Neural progenitor cell (in vitro differentiated cells): Measurements from ENCODE around the gene SMPD4. TPM values are rescaled to one million over a fixed set of nuclear protein-coding genes. Genes with fewer than 3 reads are reported as not detected.
"Not testable (repeated sequence)": the region's sequence is repeated elsewhere in the genome, so short reads cannot be mapped to it uniquely, and the experiment has no call there.

Experiments used
- DNase-seq: peaks from one replicate; pipeline ENCODE4 v3.0.0-alpha.2; 2016; ENCODE audit warnings: low spot score
- H2AFZ ChIP-seq: fragments of 200-600 bp; sonication (generic); replicated peaks from 2 replicates; pipeline ENCODE4 v1.6.1; 2016; ENCODE audit warnings: antibody characterized with exemption
- H3F3A ChIP-seq: fragments of 200-600 bp; sonication (generic); 2 replicates; pipeline ENCODE4 v1.6.1; 2016; ENCODE audit warnings: antibody characterized with exemption, low read depth
- H3K27ac ChIP-seq: fragments of 200-600 bp; sonication (generic); 2 replicates; pipeline ENCODE4 v1.5.1; 2016; ENCODE audit warnings: mild to moderate bottlenecking
- H3K27me3 ChIP-seq: fragments of 200-600 bp; sonication (generic); 2 replicates; pipeline ENCODE4 v1.6.1; 2016; ENCODE audit warnings: mild to moderate bottlenecking, moderate library complexity
- H3K36me3 ChIP-seq: fragments of 200-600 bp; sonication (generic); 2 replicates; pipeline ENCODE4 v1.5.1; 2016
- H3K4me1 ChIP-seq: fragments of 200-600 bp; sonication (generic); 2 replicates; pipeline ENCODE4 v1.6.1; 2016; ENCODE audit warnings: mixed run types
- H3K4me2 ChIP-seq: fragments of 200-600 bp; sonication (generic); 2 replicates; pipeline ENCODE4 v1.6.1; 2016
- H3K4me3 ChIP-seq: fragments of 200-600 bp; sonication (generic); 2 replicates; pipeline ENCODE4 v1.5.1; 2016
- H3K79me2 ChIP-seq: fragments of 200-600 bp; sonication (generic); 2 replicates; pipeline ENCODE4 v1.6.1; 2016; ENCODE audit warnings: low read depth
- H3K9ac ChIP-seq: fragments of 200-600 bp; sonication (generic); 2 replicates; pipeline ENCODE4 v1.6.1; 2016
- H3K9me3 ChIP-seq: fragments of 200-600 bp; sonication (generic); 2 replicates; pipeline ENCODE4 v1.5.1; 2016; ENCODE audit warnings: low read depth
- H4K20me1 ChIP-seq: fragments of 200-600 bp; sonication (generic); 2 replicates; pipeline ENCODE4 v1.6.1; 2016; ENCODE audit warnings: low read depth
- H3K27ac Mint-ChIP-seq: 3 replicates; pipeline ENCODE4 v1.8.0; 2021; ENCODE audit warnings: mixed read lengths
- H3K27me3 Mint-ChIP-seq: 2 replicates; pipeline ENCODE4 v1.8.0; 2022; ENCODE audit warnings: low read depth, mild to moderate bottlenecking, inconsistent platforms, moderate library complexity, mixed read lengths; ENCODE audit not compliant: insufficient read depth
- H3K36me3 Mint-ChIP-seq: 3 replicates; pipeline ENCODE4 v1.8.0; 2021; ENCODE audit warnings: mixed read lengths
- H3K4me1 Mint-ChIP-seq: 3 replicates; pipeline ENCODE4 v1.8.0; 2021; ENCODE audit warnings: mixed read lengths
- H3K4me3 Mint-ChIP-seq: 3 replicates; pipeline ENCODE4 v1.8.0; 2021; ENCODE audit warnings: mild to moderate bottlenecking, moderate library complexity, mixed read lengths
- H3K9me3 Mint-ChIP-seq: 3 replicates; pipeline ENCODE4 v1.8.0; 2020; ENCODE audit warnings: mixed read lengths
- EZH2 ChIP-seq: fragments of 200-600 bp; sonication (generic); IDR thresholded peaks from 2 replicates; pipeline ENCODE4 v1.6.1; 2017; ENCODE audit warnings: antibody characterized with exemption, mild to moderate bottlenecking, moderate library complexity
- EZH2phosphoT487 ChIP-seq: fragments of 200-600 bp; sonication (generic); IDR thresholded peaks from 2 replicates; pipeline ENCODE4 v1.6.1; 2017; ENCODE audit warnings: antibody characterized with exemption
- total RNA-seq: library from RNA; depleted of rRNA; stranded (reverse); fragments of >200 nt; gene quantifications from 2 replicates; pipeline ENCODE4 v1.2.3, GENCODE V29; 2015; ENCODE audit warnings: low replicate concordance
- TF ChIP-seq, protein P1 (sequence below): fragments of 200-600 bp; sonication (generic); IDR thresholded peaks from 2 replicates; pipeline ENCODE4 v1.5.1; 2017; ENCODE audit warnings: antibody characterized with exemption, mild to moderate bottlenecking

Gene SMPD4, protein sequence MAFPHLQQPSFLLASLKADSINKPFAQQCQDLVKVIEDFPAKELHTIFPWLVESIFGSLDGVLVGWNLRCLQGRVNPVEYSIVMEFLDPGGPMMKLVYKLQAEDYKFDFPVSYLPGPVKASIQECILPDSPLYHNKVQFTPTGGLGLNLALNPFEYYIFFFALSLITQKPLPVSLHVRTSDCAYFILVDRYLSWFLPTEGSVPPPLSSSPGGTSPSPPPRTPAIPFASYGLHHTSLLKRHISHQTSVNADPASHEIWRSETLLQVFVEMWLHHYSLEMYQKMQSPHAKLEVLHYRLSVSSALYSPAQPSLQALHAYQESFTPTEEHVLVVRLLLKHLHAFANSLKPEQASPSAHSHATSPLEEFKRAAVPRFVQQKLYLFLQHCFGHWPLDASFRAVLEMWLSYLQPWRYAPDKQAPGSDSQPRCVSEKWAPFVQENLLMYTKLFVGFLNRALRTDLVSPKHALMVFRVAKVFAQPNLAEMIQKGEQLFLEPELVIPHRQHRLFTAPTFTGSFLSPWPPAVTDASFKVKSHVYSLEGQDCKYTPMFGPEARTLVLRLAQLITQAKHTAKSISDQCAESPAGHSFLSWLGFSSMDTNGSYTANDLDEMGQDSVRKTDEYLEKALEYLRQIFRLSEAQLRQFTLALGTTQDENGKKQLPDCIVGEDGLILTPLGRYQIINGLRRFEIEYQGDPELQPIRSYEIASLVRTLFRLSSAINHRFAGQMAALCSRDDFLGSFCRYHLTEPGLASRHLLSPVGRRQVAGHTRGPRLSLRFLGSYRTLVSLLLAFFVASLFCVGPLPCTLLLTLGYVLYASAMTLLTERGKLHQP
- total RNA-seq, result 23.6 and 45.1 TPM in 2 replicates

DNA sequence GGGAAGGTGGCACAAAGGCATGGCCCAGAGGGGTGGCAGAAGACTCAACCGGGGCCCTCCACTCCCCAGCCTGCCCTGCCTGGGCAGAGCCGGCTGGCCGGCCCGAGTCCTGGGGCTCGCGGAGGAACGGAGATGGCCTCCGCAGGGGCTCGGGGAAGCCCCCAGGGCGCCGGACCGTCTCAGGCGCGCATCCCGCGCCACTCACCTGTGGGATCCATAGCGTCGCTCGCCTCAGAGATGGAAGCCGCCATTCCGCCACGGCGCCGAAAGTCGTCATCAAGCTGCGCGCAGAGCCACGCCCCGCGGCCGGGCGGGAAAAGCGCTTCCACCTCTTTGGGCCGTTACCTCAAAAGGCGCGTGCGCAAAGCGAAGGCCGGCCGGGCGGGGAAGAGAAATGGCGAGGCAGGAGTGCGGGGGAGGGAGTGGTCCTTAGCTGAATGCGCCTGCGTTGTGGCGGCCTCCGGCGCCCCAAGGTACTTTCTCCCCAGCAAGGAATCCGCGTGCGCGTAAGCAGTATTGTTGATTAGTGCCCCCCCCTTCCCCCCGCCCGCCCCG, at the start of gene SMPD4:
TSS of gene SMPD4 (minus strand) at position 278 of the 555 bp plus-strand sequence. CDS start 5,010 bp downstream, outside the sequence.
- H3K9me3 Mint-ChIP-seq, result no peaks in the 10 kb centered on the region
- Histone ChIP-seq H3K9ac (peak within 1 kb of the TSS; percentile 95), H3F3A (peaks cover 12% of the 10 kb centered on the region), H3K9me3 (no peaks in the 10 kb centered on the region), H4K20me1 (peaks cover 15% of the 10 kb centered on the region), H3K4me2 (peak within 1 kb of the TSS; percentile 89), H3K36me3 (no peaks in the 10 kb centered on the region), H3K4me1 (peaks cover 20% of the 10 kb centered on the region), H3K79me2 (peaks cover 58% of the 10 kb centered on the region), H3K4me3 (peak within 1 kb of the TSS; percentile 93), H2AFZ (peak within 1 kb of the TSS; percentile 90), H3K27me3 (no peaks in the 10 kb centered on the region), H3K27ac (peak within 1 kb of the TSS; percentile 42)
- DNase-seq, result peak; percentile 98
- TF ChIP-seq EZH2phosphoT487, result no peak
- TF ChIP-seq, protein P1, sequence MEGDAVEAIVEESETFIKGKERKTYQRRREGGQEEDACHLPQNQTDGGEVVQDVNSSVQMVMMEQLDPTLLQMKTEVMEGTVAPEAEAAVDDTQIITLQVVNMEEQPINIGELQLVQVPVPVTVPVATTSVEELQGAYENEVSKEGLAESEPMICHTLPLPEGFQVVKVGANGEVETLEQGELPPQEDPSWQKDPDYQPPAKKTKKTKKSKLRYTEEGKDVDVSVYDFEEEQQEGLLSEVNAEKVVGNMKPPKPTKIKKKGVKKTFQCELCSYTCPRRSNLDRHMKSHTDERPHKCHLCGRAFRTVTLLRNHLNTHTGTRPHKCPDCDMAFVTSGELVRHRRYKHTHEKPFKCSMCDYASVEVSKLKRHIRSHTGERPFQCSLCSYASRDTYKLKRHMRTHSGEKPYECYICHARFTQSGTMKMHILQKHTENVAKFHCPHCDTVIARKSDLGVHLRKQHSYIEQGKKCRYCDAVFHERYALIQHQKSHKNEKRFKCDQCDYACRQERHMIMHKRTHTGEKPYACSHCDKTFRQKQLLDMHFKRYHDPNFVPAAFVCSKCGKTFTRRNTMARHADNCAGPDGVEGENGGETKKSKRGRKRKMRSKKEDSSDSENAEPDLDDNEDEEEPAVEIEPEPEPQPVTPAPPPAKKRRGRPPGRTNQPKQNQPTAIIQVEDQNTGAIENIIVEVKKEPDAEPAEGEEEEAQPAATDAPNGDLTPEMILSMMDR, result no peak
- TF ChIP-seq EZH2, result no peak
- H3K36me3 Mint-ChIP-seq, result peaks cover 2% of the 10 kb centered on the region
- H3K27me3 Mint-ChIP-seq, result peaks cover 4% of the 10 kb centered on the region
- H3K4me1 Mint-ChIP-seq, result peaks cover 17% of the 10 kb centered on the region
- peak within 1 kb of the TSS; percentile 74 for H3K27ac Mint-ChIP-seq
- peak within 1 kb of the TSS; percentile 98 for H3K4me3 Mint-ChIP-seq

DNA sequence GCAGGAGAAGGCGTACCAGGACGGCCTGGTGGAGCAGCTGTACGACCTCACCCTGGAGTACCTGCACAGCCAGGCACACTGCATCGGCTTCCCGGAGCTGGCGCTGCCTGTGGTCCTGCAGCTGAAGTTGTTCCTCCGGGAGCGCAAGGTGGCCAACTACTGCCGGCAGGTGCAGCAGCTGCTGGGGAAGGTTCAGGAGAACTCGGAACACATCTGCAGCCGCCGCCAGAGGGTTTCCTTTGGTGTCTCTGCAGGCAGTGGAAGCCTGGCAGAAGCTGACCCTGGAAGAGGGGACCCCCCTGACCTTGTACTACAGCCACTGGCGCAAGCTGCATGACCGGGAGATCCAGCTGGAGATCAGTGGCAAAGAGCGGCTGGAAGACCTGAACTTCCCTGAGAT, 49.5 kb upstream of the SMPD4 start:
- H4K20me1 ChIP-seq, H3K9ac ChIP-seq, H3K79me2 ChIP-seq, DNase-seq, H3K9me3 Mint-ChIP-seq, H3K4me2 ChIP-seq, H3K4me3 Mint-ChIP-seq, H3K27ac Mint-ChIP-seq, H3K27ac ChIP-seq, H3K4me3 ChIP-seq, H3K27me3 Mint-ChIP-seq, H3K27me3 ChIP-seq, H3K4me1 ChIP-seq, H2AFZ ChIP-seq, H3K9me3 ChIP-seq, H3K36me3 Mint-ChIP-seq, H3F3A ChIP-seq, H3K36me3 ChIP-seq, H3K4me1 Mint-ChIP-seq: not testable (repeated sequence)

DNA sequence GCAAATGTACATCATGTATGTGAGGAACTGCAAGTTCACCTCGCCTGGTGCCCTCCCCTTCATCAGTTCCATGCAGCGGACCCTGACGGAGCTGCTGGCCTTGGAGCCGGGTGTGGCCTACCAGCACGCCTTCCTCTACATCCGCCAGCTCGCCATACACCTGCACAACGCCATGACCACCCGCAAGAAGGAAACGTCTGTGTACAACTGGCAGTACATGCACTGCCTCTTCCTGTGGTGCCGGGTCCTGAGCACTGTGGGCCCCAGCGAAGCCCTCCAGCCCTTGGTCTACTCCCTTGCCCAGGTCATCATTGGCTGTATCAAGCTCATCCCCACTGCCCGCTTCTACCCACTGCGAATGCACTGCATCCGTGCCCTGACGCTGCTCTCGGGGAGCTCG, 49.0 kb upstream of the SMPD4 start:
- H3K9ac ChIP-seq, H3K4me2 ChIP-seq, H2AFZ ChIP-seq, H3K4me1 ChIP-seq, H3K4me3 Mint-ChIP-seq, H3K27ac ChIP-seq, H3K27me3 Mint-ChIP-seq, H3K9me3 ChIP-seq, H3K4me3 ChIP-seq, H3F3A ChIP-seq, H3K4me1 Mint-ChIP-seq, H4K20me1 ChIP-seq, H3K27me3 ChIP-seq, H3K79me2 ChIP-seq, DNase-seq, H3K36me3 ChIP-seq, H3K36me3 Mint-ChIP-seq, H3K27ac Mint-ChIP-seq, H3K9me3 Mint-ChIP-seq: not testable (repeated sequence)

DNA sequence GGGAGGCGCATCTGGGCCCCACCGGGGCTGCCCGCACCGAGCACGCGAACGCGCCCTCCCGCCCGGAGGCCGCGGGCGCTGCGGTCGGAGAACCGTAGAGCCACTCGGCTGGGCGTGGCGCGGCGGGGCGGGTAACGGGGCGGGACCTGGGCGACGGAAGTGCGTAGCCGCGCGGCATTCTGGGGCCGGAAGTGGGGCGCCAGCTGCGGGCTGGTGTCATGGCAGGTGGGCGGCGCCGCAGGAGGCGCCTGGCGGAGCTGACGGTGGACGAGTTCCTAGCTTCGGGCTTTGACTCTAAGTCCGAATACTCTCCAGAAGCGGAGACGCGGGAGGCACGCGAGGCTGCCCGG, 47.7 kb upstream of the SMPD4 start:
- not testable (repeated sequence) for H3K27ac ChIP-seq, H3F3A ChIP-seq, H3K4me1 ChIP-seq, H3K36me3 ChIP-seq, DNase-seq, H4K20me1 ChIP-seq, H3K4me1 Mint-ChIP-seq, H3K4me3 ChIP-seq, H3K79me2 ChIP-seq, H3K9me3 ChIP-seq, H3K9ac ChIP-seq, H3K9me3 Mint-ChIP-seq, H3K4me3 Mint-ChIP-seq, H3K27me3 ChIP-seq, H2AFZ ChIP-seq, H3K36me3 Mint-ChIP-seq, H3K27ac Mint-ChIP-seq, H3K27me3 Mint-ChIP-seq, H3K4me2 ChIP-seq

DNA sequence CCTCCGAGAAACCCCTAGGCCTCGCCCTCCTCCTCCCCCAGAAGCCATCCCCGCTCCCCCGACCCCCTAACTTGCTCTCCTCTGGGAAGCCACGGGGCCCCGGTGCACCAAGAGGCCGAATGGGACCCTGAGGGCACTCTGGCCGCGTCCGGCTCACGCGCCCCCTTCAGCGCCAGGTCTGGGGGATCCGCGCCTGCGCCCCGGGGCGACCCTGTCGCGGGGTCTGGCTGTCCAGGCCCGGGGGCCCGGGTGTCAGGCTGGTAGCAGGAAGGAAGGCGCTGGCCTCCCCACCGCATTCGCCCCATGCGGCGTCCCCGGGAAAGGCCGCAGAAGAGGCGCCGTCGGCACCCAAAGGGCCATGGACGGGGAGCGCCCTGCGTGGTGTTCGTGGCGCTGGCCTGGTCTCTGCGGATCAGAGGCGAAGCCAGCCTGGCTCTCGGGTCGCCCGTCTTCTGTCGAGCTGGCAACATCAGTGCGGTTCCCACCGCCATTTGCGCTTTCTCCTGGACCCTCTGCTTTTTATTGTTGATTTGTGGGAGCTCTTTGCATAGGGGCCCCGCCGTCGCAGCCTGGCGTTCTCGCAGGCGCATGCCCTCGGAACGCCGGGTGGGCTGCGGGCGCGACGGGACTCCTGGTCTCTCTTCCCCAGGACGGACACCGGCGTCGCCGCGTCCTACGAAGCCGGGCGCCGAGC, 47.2 kb upstream of the SMPD4 start:
- H3K27me3 ChIP-seq, H4K20me1 ChIP-seq, H3K9me3 Mint-ChIP-seq, H3K4me1 ChIP-seq, H3F3A ChIP-seq, H3K4me3 ChIP-seq, H3K4me3 Mint-ChIP-seq, H3K4me1 Mint-ChIP-seq, H3K27me3 Mint-ChIP-seq, H3K9ac ChIP-seq, H3K79me2 ChIP-seq, H3K4me2 ChIP-seq, DNase-seq, H3K27ac Mint-ChIP-seq, H3K27ac ChIP-seq, H3K36me3 ChIP-seq, H3K9me3 ChIP-seq, H2AFZ ChIP-seq, H3K36me3 Mint-ChIP-seq: not testable (repeated sequence)

DNA sequence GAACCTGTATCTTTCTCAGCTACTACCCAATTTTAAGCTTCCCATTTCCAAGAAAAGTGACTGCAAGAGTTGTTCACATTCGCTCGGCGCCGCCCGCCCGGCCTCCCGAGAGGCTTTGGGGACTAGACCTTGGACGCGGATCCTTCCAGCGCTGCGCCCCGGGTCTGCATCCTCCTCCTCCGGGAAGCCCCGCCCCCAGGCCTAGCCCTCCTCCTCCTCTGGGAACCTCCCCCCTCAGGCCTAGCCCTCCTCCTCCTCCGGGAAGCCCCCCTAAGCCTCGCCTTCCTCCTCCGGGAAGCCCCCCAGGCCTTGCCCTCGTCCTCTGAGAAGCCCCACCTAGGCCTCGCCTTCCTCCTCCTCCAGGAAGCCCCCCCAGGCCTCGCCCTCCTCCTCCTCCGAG, 46.6 kb upstream of the SMPD4 start:
- H3K36me3 Mint-ChIP-seq, H3K27ac Mint-ChIP-seq, H3K4me3 ChIP-seq, H3K9me3 ChIP-seq, H3K4me3 Mint-ChIP-seq, DNase-seq, H3F3A ChIP-seq, H3K36me3 ChIP-seq, H3K4me1 Mint-ChIP-seq, H3K4me1 ChIP-seq, H3K79me2 ChIP-seq, H3K27me3 ChIP-seq, H3K4me2 ChIP-seq, H3K27me3 Mint-ChIP-seq, H3K27ac ChIP-seq, H3K9ac ChIP-seq, H4K20me1 ChIP-seq, H2AFZ ChIP-seq, H3K9me3 Mint-ChIP-seq: not testable (repeated sequence)
